HG03432 (cell line): ENCODE measurements around the gene FAM120B.

Source experiments
- ATAC-seq: cut with Tn5 transposase; IDR thresholded peaks from one replicate; pipeline ENCODE4 v1.9.1; 2021; ENCODE audit warnings: mild to moderate bottlenecking, moderate library complexity; ENCODE audit not compliant: unreplicated experiment

FAM120B gene

GRCh38 chr6:170270984-170271593, 35.5 kb upstream of the FAM120B start:
- no peak for ATAC-seq

GRCh38 chr6:170271771-170272314, 34.7 kb upstream of the FAM120B start:
- peak; percentile 97 for ATAC-seq

- no peak for ATAC-seq
Measured at GRCh38 chr6:170272341-170273065, 34.1 kb upstream of the FAM120B start.

GRCh38 chr6:170273191-170273590, 33.4 kb upstream of the FAM120B start:
- ATAC-seq, result no peak

- ATAC-seq, result no peak
Measured at GRCh38 chr6:170273681-170274080, 32.9 kb upstream of the FAM120B start.

- no peak for ATAC-seq
Measured at GRCh38 chr6:170274713-170275560, 31.6 kb upstream of the FAM120B start.

GRCh38 chr6:170276369-170277057, 30.0 kb upstream of the FAM120B start:
- ATAC-seq, result no peak

- no peak for ATAC-seq
Measured at GRCh38 chr6:170277893-170278742, 28.4 kb upstream of the FAM120B start.

- ATAC-seq, result no peak
Measured at GRCh38 chr6:170278743-170279094, 27.8 kb upstream of the FAM120B start.

GRCh38 chr6:170279426-170279825, 27.1 kb upstream of the FAM120B start:
- ATAC-seq, result no peak

GRCh38 chr6:170279977-170280688, 26.4 kb upstream of the FAM120B start:
- peak; percentile 63 for ATAC-seq

GRCh38 chr6:170280689-170281045, 25.9 kb upstream of the FAM120B start:
- peak; percentile 26 for ATAC-seq

GRCh38 chr6:170281331-170282292, 24.9 kb upstream of the FAM120B start:
- no peak for ATAC-seq

- no peak for ATAC-seq
Measured at GRCh38 chr6:170282512-170283158, 23.9 kb upstream of the FAM120B start.

GRCh38 chr6:170283212-170284081, 23.1 kb upstream of the FAM120B start:
- no peak for ATAC-seq

- no peak for ATAC-seq
Measured at GRCh38 chr6:170284126-170284773, 22.3 kb upstream of the FAM120B start.
